ENCODE measurements around the gene DCUN1D4. TPM values are rescaled to one million over a fixed set of nuclear protein-coding genes. Genes with fewer than 3 reads are reported as not detected.
"Not testable (repeated sequence)": the region's sequence is repeated elsewhere in the genome, so short reads cannot be mapped to it uniquely, and the experiment has no call there.

DCUN1D4 gene
- total RNA-seq, 1 experiment from 2014 or later, result 28.8 TPM

DNA sequence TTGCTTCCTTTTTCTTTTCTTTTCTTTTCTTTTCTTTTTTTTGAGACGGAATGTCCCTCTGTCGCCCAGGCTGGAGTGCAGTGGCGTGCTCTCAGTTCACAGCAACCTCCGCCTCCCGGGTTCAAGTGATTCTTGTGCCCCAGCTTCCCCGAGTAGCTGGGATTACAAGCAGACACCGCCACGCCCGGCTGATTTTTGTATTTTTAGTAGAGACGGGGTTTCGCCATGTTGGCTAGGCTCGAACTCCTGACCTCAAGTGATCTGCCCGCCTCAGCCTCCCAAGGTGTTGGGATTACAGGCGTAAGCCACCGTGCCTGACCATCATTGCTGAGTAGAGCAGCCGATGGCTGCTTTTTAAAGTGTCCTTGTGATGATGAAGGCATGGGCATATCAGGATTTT lies 50.4 kb downstream of the DCUN1D4 start:
- DNase-seq (ENCODE audit: low spot score), result not testable (repeated sequence)

DNA sequence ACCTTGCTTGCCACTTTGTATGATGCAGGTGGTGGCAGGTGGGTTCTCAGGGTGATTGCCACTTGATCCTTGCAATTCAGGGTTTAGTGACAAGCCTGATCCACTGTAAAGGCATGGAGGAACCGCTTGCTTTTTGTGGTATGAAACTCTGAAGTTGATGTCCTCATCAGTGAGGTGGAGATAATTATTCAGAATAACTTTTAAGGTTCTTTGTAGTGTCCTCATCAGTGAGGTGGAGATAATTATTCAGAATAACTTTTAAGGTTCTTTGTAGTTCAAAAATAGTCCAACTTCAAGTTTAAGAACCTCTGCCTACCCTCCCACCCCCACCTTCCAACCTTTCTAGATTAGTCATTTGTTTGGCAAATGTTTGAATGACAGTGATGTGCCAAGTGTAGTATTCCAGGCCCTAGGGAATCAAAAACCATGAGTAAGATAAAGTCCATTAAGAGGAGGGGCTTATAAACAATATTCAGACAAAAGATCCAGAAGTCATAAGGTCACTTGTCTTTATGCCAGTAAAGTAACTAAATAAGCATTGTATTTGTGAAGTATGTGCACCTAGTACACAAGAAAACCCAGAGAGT lies 51.2 kb downstream of the DCUN1D4 start:
- no peak for DNase-seq (ENCODE audit: low spot score)

DNA sequence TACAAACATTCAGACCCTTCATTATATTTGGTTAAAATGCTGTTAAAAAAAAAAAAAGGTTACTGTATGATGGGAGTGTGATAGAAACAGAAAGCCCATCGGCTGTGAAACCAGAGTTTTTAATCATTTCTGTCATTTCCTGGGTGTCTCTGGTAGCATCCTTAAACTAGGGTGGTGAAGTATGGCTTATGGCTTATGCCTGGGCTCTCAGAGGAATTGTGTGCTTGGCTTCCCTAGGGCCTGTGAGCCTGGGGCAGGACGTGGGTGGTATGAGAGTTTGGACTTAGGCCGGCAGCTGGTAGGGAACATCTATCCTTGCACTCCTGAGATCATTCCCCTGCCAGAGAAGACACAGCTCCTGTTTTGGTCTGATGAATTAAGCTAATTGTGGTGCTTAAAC lies 52.2 kb downstream of the DCUN1D4 start:
- no peak for DNase-seq (ENCODE audit: low spot score)

DNA sequence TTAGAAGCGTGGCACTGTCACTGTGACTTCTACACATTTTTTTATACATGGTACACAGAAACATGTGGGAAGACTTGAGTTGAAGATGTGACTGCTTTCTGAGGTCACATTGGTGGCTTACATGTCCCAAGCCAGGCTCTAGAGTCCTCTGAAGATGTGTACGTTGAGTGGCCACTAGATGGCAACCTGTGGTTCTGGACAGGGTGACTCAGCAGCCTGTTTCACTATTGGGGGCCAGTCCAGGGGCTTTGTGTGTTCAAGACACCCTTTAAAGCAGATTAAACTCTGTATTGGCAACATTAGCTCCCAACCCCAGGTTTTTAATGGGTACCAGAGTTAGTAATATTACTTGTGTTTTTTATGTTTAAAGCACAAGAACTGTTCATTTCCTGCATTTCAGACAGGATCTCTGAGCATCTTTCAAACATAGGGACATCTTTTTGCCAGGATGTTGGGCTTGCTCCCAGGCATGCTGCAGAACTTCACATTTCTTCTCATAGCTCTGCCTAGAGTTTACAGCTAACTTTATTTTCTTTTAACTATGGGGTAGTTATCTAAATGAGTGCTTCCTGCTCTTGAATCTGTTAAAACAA lies 53.0 kb downstream of the DCUN1D4 start:
- DNase-seq (ENCODE audit: low spot score), result peak; percentile 81

DNA sequence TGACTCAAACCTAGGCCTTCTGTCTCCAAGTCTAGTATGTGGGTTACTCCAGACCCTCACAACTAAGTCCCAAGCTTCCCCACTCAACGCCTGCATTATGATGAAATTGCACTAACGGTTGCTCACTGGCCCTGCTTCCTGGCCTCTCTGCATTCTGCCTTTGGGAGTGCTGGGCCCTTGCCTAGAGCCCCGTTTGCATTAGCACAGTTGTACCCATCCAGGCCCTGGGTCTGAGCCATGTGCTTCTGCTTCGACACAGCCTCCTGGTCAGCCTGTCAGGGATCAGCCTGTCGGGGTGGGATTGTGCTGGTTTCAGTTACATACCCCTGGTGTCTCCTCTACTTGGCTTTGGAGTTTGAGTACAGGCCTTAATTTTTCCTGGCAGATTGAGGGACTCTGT lies 58.4 kb downstream of the DCUN1D4 start:
- no peak for DNase-seq (ENCODE audit: low spot score)

DNA sequence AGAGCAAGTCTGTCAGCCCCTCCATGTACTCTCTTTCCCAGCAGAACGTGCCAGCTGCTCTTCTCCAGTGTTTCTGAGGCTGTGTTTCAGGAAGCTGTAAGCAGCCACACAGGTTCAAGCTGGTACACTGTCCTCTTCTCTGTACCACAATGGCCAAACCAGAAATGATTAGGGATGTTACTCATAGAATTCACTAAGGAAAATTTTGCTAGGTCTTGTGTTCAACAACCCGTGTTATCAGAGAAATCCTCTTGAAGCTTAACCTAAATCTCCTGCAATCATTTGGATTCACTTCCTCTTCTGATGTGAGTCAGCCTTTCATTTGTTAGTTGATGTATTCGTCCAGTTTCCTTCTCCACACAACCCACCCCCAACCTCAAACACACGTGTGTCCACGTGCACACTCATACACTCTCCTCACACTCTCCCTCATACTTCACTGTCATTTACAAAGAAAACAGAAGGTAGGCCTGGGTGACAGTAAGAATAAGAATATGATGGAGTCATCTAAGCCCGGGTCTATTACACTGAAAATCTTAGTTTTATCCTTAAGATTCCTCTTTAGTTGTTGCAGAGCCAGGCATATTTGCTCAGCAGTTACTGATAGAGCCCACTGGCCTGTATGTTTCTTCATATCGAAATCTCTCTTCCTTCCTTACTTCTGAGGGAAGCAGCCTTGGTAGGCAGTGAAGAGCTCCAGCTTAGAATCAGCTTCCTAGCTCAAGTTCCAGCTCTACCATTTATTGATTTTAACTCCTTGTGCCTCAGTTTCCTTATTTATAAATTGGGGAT lies 63.4 kb downstream of the DCUN1D4 start:
- peak; percentile 51 for DNase-seq (ENCODE audit: low spot score)

DNA sequence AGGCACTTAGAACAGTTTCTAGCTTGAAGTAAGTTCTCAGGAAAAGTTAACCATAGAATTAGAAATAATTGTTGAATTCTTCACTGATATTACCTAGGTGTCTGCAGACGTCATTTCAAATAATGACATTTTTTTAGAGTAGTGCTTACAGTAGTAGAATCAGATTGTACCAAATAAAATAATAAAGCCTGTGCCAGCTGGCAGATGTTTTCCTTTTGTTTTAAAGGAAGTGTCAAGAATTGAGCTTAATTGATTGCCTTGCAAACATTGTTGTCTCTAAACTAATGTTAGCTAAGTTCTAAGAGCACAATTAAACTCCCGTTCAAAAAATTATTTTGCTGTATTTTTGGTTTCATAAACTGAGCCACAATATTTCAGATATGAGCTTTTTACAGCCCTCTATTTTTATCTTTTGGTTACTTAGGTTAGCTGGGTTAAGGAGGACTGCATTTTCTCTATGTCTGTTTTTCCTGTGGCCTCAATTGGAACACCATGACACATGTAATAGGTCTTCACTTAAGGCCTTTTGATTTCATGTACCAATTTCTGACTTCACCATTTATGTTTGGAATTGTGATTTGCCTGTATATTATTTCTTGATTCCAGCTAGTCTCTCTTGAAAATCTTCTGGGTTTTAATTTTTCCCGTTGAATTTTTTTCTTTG lies 64.2 kb downstream of the DCUN1D4 start:
- DNase-seq (ENCODE audit: low spot score), result no peak

DNA sequence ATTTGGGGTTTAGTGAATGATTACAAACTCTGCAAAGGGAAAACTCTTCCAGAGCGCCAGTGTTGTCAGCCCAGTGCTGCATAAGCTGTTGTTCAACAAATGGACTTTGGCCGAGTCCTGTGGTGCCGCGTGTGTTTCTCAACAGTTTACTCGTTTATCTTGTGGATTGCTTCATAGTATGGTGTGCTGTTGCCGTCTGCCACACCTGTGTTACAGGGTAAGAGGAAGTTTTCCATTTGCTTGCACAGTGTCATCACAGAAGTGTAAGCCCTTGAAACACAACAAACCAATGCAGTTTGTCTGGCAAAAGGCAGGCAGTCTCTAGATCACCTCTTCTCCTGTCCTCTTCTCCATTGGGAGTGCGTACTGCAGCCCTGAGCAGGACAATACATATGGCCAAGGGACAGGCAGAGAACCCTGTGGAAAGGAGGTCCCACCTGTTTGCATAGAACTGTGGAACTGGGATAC lies 66.3 kb downstream of the DCUN1D4 start:
- peak; percentile 90 for DNase-seq (ENCODE audit: low spot score)

DNA sequence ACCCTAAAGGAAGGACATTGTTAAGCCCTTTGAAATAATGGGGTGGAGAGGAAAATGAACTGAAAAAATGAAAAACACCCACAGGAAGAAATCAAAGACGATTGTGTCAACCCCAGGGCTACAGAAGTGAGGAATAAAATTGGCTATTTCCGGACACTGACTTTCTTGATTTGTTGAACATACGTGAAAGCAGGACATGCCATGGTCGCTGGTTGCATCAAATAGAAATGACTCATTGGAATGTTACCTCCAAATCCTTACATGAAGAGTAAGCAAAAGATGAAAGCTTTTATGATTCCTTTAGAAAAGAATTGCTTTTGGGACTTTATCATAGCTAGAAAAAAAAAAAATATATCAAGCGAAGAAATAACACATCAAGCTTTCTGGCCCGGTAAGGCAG lies 75.3 kb downstream of the DCUN1D4 start:
- DNase-seq (ENCODE audit: low spot score), result no peak

DNA sequence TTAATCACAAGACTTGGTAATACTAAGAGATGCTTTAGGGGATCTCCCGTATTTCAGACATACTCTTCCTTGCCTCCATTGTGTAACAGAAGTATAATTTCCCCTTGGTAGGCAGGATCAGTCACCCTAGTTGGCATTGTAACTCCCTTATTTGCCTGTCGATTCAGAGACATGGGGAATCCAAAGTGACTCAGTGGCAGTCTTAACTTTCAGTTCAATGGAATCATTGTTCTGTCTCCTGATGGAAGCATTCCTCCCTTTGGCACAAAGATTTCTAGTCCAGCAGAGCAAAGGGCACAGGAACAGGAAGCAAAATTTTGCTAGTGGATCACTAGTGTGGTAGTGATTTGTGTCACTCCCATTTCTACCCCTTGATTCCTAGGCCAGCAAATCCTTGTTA lies 80.4 kb downstream of the DCUN1D4 start:
- DNase-seq (ENCODE audit: low spot score), result no peak

DNA sequence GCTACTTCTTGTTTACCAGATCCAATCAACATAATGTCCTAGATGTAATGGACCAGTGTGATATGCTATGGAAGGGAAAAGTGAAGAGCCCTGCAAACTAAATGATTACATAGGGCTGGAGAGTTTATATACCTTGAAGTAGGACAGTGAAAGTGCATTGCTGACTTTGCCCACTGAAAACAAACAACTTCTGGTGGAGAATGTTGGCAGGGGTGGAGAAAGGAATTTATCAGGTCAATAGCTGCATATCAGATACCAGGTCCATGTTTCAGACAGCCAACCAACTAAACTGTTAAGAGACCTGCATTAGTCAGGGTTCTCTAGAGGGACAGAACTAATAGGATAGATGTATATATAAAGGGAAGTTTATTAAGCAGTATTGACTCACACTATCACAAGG lies 82.4 kb downstream of the DCUN1D4 start:
- peak; percentile 39 for DNase-seq (ENCODE audit: low spot score)

DNA sequence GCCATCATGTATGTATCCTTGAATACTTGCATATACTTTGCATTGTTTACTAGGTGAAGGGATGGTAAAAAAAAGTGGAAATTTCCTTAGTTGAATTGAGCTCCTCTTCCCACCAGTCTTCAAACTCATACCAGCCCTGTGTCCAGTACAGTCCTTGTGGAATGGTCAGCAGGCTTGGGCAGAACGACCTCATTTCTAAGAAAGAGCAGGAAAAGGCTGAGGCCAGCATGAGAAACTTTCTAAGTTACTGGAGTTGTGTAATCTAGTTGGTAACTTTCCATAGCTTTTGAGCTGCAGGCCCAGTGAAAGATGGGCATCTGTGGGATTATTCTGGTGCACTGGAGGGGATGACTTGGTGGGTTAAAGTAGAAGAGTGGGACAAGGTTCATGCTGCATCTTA lies 87.6 kb downstream of the DCUN1D4 start:
- no peak for DNase-seq (ENCODE audit: low spot score)

DNA sequence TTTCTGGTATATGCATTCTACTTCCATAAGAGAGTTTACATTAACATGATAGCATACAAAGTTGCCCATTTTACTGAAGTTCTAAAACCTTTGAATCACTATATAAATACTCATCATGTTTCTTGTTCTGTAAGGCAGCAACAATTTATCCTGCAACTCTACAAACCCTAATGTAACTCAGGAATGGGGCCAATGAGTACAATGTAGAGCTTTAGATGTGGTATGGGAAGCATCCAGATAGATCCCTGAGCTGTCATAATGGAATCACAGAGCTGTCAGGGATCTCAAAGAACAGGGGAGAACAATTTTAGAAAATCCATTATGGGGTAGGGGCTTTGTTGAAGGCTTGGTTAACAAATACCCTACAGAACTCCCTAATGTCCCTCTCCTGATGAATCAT lies 88.5 kb downstream of the DCUN1D4 start:
- no peak for DNase-seq (ENCODE audit: low spot score)

DNA sequence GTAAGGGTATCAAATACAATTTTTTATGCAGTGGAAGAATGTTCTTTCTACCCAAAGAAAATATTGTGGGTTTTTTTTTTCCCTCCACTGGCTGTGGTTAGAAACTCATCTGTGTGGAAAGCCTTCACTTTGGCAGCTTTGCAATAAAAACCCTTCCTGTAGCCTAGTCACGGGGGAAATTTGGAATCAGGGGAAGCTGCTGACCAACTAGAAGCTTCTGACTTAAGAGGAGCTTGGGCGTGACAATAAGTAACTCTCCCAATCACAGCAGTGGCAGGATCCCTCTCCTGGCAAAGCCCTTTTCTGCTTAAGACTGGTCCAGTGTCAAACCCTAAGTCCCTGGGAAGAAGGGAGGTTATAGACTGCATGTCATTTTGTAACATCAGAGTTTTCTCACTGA lies 89.3 kb downstream of the DCUN1D4 start:
- DNase-seq (ENCODE audit: low spot score), result no peak

DNA sequence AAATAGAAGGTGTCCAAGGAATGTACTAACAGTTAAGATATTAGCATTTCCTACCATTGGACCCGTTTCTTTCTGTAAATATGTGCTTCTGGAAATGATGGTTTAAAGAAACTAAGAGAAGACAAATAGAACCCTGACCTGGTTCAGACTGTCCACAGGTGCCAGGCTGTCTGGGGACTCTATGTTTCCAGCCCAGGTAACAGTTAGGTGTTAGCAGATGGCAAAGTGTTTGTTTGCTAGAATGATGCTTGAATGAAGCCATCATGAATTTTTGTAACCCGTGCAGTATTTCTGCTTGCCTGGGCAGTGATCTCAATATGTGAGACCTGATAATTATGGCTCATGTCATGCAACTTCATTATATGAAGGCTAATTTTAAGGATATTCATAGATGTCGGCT lies 89.7 kb downstream of the DCUN1D4 start:
- no peak for DNase-seq (ENCODE audit: low spot score)

DNA sequence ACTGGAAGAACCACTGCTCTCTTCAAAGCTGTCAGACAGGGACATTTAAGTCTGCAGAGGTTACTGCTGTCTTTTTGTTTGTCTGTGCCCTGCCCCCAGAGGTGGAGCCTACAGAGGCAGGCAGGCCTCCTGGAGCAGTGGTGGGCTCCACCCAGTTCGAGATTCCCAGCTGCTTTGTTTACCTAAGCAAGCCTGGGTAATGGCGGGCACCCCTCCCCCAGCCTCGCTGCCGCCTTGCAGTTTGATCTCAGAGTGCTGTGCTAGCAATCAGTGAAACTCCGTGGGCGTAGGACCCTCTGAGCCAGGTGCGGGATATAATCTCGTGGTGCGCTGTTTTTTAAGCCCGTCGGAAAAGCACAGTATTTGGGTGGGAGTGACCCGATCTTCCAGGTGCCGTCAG lies 97.5 kb downstream of the DCUN1D4 start:
- DNase-seq (ENCODE audit: low spot score), result not testable (repeated sequence)

DNA sequence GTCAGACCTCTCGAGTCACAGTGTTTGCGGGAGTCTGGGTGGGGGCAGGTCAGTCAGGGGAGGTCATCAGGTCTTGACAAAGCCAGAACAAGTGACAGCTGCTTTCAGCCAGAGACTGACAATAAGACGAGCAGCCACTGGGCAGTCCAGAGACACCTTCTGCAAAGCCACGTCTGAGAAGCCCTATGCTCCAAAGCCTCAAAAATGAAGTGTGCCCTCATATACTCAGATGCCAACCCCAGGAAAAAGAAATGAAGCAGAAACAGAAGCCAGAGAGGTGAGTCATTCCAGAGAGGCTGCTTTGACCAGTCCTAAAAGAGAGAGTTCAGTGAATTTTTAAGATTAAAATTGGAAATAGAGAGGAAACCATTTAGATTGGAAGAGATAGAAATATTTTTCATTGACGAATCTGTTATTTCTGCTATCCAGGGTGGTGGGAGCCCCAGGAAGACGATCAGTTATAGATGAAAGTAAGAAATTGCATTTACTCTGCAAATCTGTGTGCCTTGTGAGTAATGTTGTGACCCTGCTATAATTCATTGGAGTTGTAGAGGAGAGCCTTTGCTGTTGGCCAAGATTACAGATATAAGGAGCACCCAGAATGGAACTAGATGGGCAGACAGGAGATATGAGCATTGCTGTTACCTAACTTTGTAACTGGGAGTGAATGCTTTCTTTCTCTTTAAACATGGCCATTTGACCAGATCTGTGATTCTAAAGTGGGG lies 99.3 kb downstream of the DCUN1D4 start:
- no peak for DNase-seq (ENCODE audit: low spot score)

DNA sequence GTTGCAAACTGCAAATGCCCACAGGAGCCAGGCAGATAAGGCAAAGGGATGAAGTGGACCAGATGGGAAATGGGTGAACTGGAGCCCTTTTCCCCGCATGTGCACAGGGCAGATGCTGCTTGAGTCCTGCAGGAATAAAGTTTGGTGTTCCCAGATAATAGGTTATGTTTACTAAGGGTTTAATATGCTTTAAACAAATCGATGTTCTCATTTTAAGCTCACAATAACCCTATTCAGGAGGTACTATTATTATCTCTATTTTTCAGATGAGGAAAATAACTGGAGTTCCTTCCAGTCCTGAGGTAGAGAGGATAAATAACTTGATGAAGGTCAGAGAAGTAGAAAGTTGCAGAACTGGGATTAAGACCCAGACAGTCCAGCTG lies 99.9 kb downstream of the DCUN1D4 start:
- peak; percentile 7 for DNase-seq (ENCODE audit: low spot score)

DNA sequence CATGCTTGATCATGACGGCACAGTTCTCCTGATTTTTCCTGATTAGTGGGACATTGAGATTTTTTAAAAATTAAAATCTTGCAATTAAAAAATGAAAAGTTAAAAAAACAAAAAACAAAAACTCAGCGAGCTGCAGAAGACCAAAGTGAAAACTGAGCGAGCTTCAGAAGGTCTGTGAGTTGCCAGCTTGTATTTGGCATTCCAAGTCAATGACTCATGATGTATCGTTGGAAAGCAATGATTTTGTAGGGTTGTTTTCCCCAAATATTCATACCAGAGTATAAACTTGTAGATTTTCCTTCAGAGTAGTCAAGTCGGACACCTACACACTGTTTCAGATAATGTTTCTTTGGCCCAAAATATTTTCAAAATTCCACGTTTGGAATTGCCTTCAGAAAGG lies 100.3 kb downstream of the DCUN1D4 start:
- peak; percentile 33 for DNase-seq (ENCODE audit: low spot score)

DNA sequence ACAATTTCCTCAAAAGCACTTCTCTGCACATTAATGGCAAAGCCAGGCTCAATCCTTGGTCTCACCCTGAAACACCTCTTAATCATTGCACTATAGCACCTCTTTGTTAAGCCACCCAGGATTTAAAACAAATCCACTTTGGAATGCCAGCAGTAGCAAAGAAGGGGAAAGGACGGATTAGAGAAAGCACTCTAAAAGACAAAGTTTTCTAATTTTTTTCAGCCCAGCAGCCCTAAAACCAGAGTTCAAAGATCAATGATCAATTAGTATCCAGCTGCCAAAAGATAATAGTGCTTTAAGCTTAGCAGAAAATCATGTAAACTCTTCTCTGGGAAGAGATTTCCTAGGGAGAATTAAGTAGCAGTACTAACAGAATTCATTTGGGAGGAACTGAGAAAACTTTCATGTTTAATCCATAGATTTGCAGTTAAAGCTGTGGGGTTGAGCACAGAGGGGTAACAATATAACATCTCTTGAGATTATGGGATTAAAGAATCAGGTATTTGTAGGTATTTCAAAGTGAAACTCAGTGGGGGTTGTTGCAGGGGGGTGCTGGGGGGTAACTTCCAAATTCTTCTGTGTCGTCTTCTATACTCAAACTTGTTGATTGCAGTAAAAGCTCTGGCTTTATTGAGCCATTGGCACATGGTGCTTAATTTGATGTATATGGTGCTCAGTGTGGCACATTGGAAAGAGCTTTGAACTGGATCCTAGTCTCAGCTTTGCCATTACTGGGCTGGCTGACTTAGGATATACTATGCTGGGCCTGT lies 115.4 kb downstream of the DCUN1D4 start:
- DNase-seq (ENCODE audit: low spot score), result no peak

DNA sequence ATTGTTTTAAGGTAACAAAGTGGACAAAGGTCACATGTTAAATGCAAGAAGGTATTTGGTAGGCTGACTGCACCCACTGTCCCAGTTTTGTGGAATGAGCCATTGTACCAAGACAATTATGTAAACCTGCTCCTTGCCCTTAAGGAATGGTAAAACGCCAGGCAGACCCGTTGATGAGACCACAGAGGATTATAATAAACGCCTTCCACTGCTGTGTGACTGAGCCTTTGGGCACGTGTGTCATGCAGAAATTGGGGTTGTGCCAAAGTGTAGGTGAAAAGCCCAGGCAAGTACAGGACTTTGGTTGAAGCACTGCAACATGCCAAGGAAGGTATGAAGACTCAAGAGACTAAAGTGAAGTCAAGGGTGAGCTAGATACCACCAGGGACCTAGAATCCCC lies 117.5 kb downstream of the DCUN1D4 start:
- no peak for DNase-seq (ENCODE audit: low spot score)

All from HT-29 (cell line).